Measurements from ENCODE around the gene RBBP9. TPM values are rescaled to one million over a fixed set of nuclear protein-coding genes. Genes with fewer than 3 reads are reported as not detected.
"Not testable (repeated sequence)": the region's sequence is repeated elsewhere in the genome, so short reads cannot be mapped to it uniquely, and the experiment has no call there.

Gene RBBP9
- total and polyA plus RNA-seq, 12 donors, result 5.3 to 46.3 (median 27.0) TPM

DNA sequence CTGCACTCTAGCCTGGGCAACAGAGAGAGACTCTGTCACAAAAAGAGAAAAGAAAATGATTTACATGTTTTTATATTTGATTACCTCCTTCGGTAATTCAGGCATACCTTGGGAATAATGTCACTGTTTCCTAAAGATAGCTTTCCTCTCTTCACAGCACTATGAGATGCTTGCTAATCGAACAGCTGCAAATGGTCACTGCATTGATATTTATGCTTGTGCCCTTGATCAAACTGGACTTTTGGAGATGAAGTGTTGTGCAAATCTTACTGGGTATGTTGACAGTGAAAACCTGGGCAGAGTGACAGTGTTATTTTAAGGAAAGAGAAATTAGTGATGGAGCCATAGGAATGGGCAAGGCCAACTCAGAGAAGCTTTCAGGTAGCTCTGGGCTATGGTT is 30.3 kb upstream of the RBBP9 start:
- Histone ChIP-seq H3K27me3 (no peaks in the 10 kb centered on the region), H3K36me3 (replicated peaks in 1 of 2) (peaks cover 0 to 79% of the 10 kb centered on the region in 2 donors)
- WGBS, 4 donors, result 88 to 97% (median 95%) methylated on average over 2 of the region's 2 CpGs

DNA sequence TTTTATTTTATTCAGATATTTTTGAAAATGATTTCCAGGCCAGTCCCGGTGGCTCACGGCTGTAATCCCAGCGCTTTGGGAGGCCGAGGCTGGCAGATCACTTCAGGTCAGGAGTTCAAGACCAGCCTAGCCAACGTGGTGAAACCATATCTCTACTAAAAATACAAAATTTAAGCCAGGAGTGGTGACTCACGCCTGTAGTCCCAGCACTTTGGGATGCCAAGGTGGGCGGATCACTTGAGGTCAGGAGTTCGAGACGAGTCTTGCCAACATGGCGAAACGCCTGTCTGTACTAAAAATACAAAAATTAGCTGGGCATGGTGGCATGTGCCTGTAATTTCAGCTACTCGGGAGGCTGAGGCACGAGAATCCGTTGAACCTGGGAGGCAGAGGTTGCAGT is 29.7 kb upstream of the RBBP9 start:
- H3K27me3 ChIP-seq; H3K27ac ChIP-seq; H3K9me3 ChIP-seq (replicated peaks in 1 of 3); intact Hi-C loops (cut with DNase I); H3K4me3 ChIP-seq; H3K4me1 ChIP-seq (replicated peaks in 1 of 2); DNase-seq: not testable (repeated sequence)
- peaks cover 0 to 74% of the 10 kb centered on the region in 2 donors for H3K36me3 ChIP-seq (replicated peaks in 1 of 2)
- 65 to 76% (median 75%) methylated on average over 14 of the region's 14 CpGs for WGBS, 4 donors

More for the DNA sequence above, 30.3 kb upstream of the RBBP9 start:
- TF ChIP-seq POLR2A (IDR thresholded peaks at IDR 0.05) (no peak), CTCF (IDR thresholded peaks at IDR 0.05) (no peak)
- Histone ChIP-seq H3K27ac (no peak overlapping the region), H3K9me3 (replicated peaks in 1 of 3) (no peaks in the 10 kb centered on the region), H3K4me3 (no peak overlapping the region), H3K4me1 (replicated peaks in 1 of 2) (no peaks in the 10 kb centered on the region)
- no peak for DNase-seq
- intact Hi-C loops (cut with DNase I), result no loop called here

- H3K4me1 ChIP-seq (replicated peaks in 1 of 2), result no peaks in the 10 kb centered on the region
- H3K4me3 ChIP-seq, result no peak overlapping the region
- H3K27me3 ChIP-seq, result no peaks in the 10 kb centered on the region
- intact Hi-C loops (cut with DNase I), result no loop called here
- no peak overlapping the region for H3K27ac ChIP-seq
- peaks cover 0 to 63% of the 10 kb centered on the region in 2 donors for H3K36me3 ChIP-seq (replicated peaks in 1 of 2)
- peak in 1 of 7 donors; percentile 31 for DNase-seq
- no peaks in the 10 kb centered on the region for H3K9me3 ChIP-seq (replicated peaks in 1 of 3)
- TF ChIP-seq CTCF (IDR thresholded peaks at IDR 0.05), result no peak
- TF ChIP-seq POLR2A (IDR thresholded peaks at IDR 0.05), result no peak
- WGBS, 4 donors, result 94 to 100% (median 97%) methylated on average over 1 of the region's 1 CpG
Measured at GRCh38 chr20:18524646-18525045, 27.6 kb upstream of the RBBP9 start.

DNA sequence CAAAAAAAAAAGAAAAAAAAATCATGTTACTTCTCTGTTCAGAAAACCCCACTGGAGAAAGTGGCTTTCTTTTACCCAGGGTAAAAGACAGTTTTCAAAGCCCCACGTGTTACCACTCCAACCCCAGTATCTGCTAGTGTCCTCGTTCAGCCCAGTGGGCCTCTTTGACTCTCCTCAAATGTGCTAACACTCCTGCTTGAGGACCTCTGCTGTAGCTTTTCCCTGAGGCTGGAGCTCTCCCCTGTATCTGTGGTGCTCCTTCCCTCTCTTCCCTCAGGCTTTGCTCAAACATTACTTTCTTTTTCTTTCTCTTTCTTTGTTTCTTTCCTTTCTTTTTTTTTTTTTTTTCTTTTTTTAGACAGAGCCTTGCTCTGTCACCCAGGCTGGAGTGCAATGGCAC is 26.0 kb upstream of the RBBP9 start:
- no peak overlapping the region for H3K4me3 ChIP-seq
- H3K27me3 ChIP-seq, result no peaks in the 10 kb centered on the region
- intact Hi-C loops (cut with DNase I), result no loop called here
- DNase-seq, result no peak
- TF ChIP-seq POLR2A (IDR thresholded peaks at IDR 0.05), result no peak
- TF ChIP-seq CTCF (IDR thresholded peaks at IDR 0.05), result no peak
- WGBS, 4 donors, result 90 to 95% (median 92%) methylated on average over 2 of the region's 2 CpGs
- no peak overlapping the region for H3K27ac ChIP-seq
- no peaks in the 10 kb centered on the region for H3K9me3 ChIP-seq (replicated peaks in 1 of 3)
- no peaks in the 10 kb centered on the region for H3K4me1 ChIP-seq (replicated peaks in 1 of 2)
- H3K36me3 ChIP-seq (replicated peaks in 1 of 2), result peaks cover 0 to 48% of the 10 kb centered on the region in 2 donors

GRCh38 chr20:18522066-18522465 is 25.0 kb upstream of the RBBP9 start:
- H3K9me3 ChIP-seq (replicated peaks in 1 of 3); DNase-seq; H3K27ac ChIP-seq; H3K27me3 ChIP-seq; H3K4me1 ChIP-seq (replicated peaks in 1 of 2); intact Hi-C loops (cut with DNase I); H3K4me3 ChIP-seq: not testable (repeated sequence)
- WGBS, 4 donors, result 92 to 95% (median 94%) methylated on average over 9 of the region's 9 CpGs
- H3K36me3 ChIP-seq (replicated peaks in 1 of 2), result peaks cover 0 to 40% of the 10 kb centered on the region in 2 donors

All from adrenal gland (tissue), 12 donors.